ENCODE data around the gene HDAC9.

Gene HDAC9

DNA sequence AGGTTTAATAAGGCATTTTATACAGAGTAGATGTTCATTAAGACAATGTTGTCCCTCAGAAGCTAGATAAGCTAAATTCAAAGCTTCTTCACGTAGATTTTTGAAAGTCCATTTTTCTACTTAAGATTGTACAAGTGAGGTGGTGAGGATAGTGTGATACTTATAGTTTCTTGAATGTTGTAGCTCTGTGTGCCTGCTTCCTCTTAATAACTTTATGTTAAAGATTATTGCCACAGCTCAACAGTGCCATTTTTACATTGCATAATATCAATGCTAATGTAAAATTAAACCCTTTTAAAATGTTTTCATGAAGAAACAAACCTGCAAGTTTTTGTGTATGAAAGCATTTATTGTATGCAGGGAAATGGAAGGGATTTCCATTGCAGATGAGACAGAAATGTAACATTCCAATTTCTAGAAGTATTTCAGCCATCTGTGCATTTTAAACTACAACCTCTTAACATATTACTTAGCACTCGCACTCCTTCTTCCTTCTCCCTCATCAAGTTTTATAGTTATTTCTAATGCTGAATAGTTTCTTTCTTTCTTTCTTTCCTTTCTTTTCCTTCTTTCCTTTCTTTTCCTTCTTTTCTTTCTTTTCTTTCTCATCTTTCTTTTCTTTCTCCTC lies 409.9 kb downstream of the HDAC9 start:
- Histone ChIP-seq H3K4me1 (ENCODE audit: insufficient read depth, low read length) (no peaks in the 10 kb centered on the region), H3K9ac (ENCODE audit: low read depth, low read length) (no peak overlapping the region), H3K36me3 (ENCODE audit: insufficient read depth, low read length) (no peaks in the 10 kb centered on the region), H3K9me3 (ENCODE audit: control insufficient read depth, insufficient read depth, low read length) (no peaks in the 10 kb centered on the region)

DNA sequence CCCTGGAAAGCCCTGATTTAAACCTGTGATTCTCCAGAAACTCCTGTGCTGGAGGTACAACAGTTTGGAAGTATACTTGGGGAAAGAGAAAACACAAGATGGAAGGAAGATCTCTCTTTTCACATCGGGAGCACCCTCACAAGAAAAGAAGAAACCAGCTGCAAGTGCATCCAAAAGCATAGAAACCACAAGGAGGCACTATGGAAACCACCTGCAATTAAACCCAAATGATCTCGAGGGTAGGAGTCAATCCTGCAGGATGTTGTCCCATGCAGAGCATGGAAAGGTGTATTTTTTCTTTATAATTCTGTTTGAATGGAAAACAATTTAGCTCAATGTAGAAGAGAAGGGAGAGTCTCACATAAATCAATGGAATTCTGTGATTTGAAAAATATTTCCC lies 411.4 kb downstream of the HDAC9 start:
- H3K9ac ChIP-seq (ENCODE audit: low read depth, low read length) = no peak overlapping the region
- no peaks in the 10 kb centered on the region for H3K9me3 ChIP-seq (ENCODE audit: control insufficient read depth, insufficient read depth, low read length)
- no peaks in the 10 kb centered on the region for H3K4me1 ChIP-seq (ENCODE audit: insufficient read depth, low read length)
- no peaks in the 10 kb centered on the region for H3K36me3 ChIP-seq (ENCODE audit: insufficient read depth, low read length)

DNA sequence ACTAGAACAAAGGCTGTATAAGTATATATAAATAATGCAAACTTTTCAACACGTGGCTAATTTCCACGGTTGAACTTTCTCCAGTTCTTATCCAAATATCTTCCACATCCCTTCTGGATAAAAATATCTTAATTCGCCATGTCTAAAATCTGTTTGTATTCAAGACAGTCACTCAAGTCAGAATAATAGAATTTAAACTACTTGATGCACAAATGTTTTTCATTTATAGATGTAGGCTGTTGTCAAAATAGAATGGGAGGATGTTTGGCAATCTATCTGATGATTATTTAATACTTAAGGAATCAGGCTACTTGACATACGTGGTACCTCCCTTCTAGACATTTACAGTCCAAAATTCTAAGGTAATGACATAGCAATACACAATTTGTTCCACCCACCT lies 417.6 kb downstream of the HDAC9 start:
- H3K36me3 ChIP-seq (ENCODE audit: insufficient read depth, low read length) = no peaks in the 10 kb centered on the region
- H3K4me1 ChIP-seq (ENCODE audit: insufficient read depth, low read length) = peaks cover 11% of the 10 kb centered on the region
- no peaks in the 10 kb centered on the region for H3K9me3 ChIP-seq (ENCODE audit: control insufficient read depth, insufficient read depth, low read length)
- no peak overlapping the region for H3K9ac ChIP-seq (ENCODE audit: low read depth, low read length)

DNA sequence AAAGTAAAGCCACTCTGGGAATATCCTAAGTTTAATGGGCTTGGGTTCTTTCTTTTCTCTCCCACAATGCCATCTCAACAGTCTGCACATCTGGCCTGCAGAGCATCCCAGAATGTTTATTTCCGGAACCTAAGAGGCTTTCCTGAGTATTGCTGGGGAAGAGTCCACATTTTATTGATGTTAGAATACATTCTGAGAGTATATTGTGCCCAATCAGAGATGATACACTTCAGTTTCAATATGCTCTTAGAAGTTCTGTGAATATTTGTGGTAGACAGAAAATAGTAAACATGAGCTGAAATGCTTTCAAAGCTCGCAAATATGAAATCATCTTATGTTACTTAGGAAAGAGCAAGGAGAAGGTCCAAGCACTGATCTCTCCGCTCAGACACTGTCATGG lies 421.3 kb downstream of the HDAC9 start:
- Histone ChIP-seq H3K4me1 (ENCODE audit: insufficient read depth, low read length) (peaks cover 11% of the 10 kb centered on the region), H3K9ac (ENCODE audit: low read depth, low read length) (no peak overlapping the region), H3K36me3 (ENCODE audit: insufficient read depth, low read length) (no peaks in the 10 kb centered on the region), H3K9me3 (ENCODE audit: control insufficient read depth, insufficient read depth, low read length) (no peaks in the 10 kb centered on the region)

DNA sequence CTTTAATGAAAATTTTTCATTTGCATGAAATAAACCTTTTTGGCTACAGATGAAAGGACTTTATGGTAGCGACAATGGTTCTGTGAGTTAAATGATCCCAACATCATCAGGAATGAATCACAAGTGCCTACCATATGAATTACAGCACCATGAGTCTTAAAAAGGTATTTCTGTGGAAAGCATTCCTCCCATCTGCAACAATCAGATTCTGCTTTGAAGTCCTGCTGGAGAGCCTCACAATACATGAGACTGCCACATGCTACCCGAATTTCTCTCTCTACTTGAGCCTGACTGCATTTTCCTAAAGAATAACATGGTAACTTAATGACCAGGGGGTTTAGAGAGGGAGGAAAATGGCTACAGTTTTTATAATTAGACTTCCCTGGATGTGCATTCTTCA lies 431.6 kb downstream of the HDAC9 start:
- peaks cover 6% of the 10 kb centered on the region; the same call in 1 of the 2 replicates for H3K4me1 ChIP-seq (ENCODE audit: insufficient read depth, low read length)
- no peaks in the 10 kb centered on the region for H3K9me3 ChIP-seq (ENCODE audit: control insufficient read depth, insufficient read depth, low read length)
- no peaks in the 10 kb centered on the region for H3K36me3 ChIP-seq (ENCODE audit: insufficient read depth, low read length)
- no peak overlapping the region for H3K9ac ChIP-seq (ENCODE audit: low read depth, low read length)

DNA sequence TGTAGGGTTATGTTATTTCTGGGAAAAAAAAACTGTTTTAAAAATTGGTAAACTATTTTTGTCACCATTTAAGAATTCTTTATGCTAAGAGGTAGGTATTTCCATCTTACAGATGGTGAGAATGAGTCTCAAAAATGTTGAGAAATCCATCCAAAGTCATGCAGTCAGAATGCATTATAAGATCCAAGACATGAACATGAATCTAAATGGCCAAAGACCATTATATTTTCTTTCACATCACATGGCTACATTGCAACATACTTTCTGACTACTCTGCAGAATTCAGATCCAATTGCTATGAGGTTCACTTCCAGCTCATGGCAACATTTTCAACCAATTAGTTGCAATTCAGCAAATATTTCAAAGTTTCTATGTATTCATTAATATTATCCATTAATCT lies 440.7 kb downstream of the HDAC9 start:
- Histone ChIP-seq H3K36me3 (ENCODE audit: insufficient read depth, low read length) (no peaks in the 10 kb centered on the region), H3K4me1 (ENCODE audit: insufficient read depth, low read length) (peaks cover 32% of the 10 kb centered on the region), H3K9me3 (ENCODE audit: control insufficient read depth, insufficient read depth, low read length) (no peaks in the 10 kb centered on the region), H3K9ac (ENCODE audit: low read depth, low read length) (no peak overlapping the region)

DNA sequence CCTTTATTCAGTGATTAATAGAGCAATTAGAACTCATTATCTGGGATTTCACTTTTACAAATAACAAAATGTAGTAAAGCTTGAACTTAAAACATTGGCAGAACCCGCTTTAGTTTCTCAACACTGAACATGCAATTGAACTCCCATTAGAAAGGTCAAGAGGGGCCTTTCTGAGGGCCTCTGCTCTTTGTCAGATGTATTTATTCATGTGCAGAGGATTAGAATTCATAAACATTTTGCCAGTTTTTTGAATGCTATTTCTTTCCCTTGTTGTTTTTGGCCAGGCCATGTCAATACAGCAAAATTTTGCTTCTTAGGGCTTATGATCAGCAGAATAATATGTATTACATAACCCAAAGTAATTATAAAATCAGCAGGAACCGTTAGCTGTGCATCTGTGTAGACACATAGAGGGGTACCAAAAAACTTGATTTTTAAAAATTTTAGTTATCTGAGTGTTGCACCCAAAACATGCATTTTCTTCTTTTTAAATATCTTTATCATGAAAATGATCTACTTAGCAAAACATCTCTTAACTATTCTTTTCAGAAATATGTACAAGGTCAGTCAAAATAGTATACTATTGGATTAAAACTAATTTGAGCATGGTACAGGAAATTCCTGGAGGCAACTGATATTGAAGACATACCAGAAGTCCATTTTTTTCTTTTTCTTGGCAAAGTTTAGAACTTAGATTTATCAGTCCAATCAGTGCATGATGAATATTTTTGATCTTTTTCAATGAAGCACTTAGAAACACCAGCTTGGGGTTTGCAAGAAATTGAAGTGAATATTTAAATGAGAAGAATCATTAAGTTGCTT lies 444.4 kb downstream of the HDAC9 start:
- Histone ChIP-seq H3K36me3 (ENCODE audit: insufficient read depth, low read length) (no peaks in the 10 kb centered on the region), H3K9me3 (ENCODE audit: control insufficient read depth, insufficient read depth, low read length) (no peaks in the 10 kb centered on the region), H3K9ac (ENCODE audit: low read depth, low read length) (no peak overlapping the region), H3K4me1 (ENCODE audit: insufficient read depth, low read length) (peaks cover 35% of the 10 kb centered on the region)

DNA sequence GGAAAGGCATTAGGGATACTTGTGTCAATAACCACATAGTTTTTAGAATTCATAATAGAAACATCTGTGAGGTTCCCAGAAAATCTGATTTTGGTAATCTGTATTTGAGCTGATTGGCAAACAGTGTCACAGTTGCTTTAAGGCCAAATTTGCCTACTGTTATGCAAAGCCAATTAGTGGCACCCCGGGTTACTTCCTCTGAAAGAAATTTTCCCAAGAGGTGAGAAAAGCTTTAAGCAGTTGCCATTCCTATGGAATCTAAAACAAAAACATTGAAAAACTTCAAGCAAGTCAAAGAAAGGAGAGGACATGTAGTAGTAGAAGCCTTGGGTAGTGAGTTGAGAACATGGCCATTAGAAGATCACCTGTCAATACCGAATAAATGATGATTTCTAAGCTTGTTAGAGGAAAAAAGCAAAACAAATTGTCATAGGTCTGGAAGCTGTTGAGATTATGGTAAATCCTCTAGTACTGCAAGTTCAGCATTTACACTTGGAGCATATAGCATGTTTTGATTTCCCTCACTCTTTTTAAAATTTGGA lies 445.1 kb downstream of the HDAC9 start:
- Histone ChIP-seq H3K36me3 (ENCODE audit: insufficient read depth, low read length) (no peaks in the 10 kb centered on the region), H3K9me3 (ENCODE audit: control insufficient read depth, insufficient read depth, low read length) (no peaks in the 10 kb centered on the region), H3K9ac (ENCODE audit: low read depth, low read length) (no peak overlapping the region), H3K4me1 (ENCODE audit: insufficient read depth, low read length) (peaks cover 35% of the 10 kb centered on the region)

DNA sequence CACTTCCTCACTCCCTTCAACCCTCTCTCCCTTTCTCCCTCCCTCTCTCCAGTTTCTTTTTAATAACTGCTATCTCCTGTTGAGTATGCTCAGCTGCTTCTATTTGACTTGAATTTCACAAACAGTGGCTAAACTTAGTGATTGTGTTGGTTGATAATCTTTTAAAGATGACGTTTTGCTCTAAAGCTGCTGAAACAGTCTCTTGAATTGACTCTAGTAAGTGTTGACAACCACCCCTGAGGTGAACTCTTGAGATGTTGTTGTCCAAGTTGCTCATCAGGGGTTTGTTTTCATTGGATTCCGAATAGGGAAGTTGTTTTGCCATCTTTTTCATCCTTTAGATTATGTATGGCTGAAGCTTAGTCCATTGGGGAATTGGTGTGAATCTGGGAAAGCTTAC lies 445.7 kb downstream of the HDAC9 start:
- Histone ChIP-seq H3K36me3 (ENCODE audit: insufficient read depth, low read length) (no peaks in the 10 kb centered on the region), H3K4me1 (ENCODE audit: insufficient read depth, low read length) (peaks cover 35% of the 10 kb centered on the region), H3K9me3 (ENCODE audit: control insufficient read depth, insufficient read depth, low read length) (no peaks in the 10 kb centered on the region), H3K9ac (ENCODE audit: low read depth, low read length) (no peak overlapping the region)

DNA sequence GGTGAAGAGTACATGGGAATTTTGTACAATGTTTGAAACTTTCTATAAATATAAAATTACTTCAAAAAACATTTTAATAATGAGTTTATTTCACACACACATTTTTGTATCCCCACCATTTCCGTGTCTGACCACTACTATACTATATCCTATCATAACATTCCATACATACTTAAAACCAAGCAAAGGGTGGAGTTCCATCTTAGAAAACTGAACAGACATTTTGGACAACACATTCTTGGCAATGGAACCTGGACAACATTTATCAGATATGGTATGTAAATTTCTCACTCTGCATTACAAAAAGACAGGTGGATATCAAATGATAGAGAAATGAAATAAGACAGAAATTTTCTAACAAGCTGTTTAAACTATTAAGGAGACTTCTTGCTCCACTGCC lies 453.0 kb downstream of the HDAC9 start:
- H3K4me1 ChIP-seq (ENCODE audit: insufficient read depth, low read length) = no peaks in the 10 kb centered on the region
- H3K9ac ChIP-seq (ENCODE audit: low read depth, low read length) = no peak overlapping the region
- H3K9me3 ChIP-seq (ENCODE audit: control insufficient read depth, insufficient read depth, low read length) = no peaks in the 10 kb centered on the region
- no peaks in the 10 kb centered on the region for H3K36me3 ChIP-seq (ENCODE audit: insufficient read depth, low read length)

DNA sequence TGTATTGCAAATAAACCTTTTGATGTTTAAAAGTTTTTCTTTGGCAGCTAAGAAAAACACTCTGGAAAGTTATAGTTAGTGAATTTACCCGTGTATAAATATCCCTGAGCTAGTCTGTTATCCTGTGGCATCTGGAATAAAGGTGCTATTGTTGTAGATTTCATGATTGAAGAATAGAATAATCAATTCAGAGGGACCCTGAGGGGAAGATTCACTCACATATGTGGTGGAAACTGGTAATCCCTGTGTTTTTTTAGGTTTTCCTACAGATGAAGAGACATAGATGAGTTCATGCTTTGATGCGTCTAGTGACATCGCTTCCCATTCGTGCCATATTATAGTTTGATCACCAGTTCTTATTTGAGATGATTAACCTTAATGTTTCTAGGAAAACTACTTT lies 457.3 kb downstream of the HDAC9 start:
- Histone ChIP-seq H3K9me3 (ENCODE audit: control insufficient read depth, insufficient read depth, low read length) (no peaks in the 10 kb centered on the region; the same call in 1 of the 2 replicates), H3K36me3 (ENCODE audit: insufficient read depth, low read length) (no peaks in the 10 kb centered on the region), H3K9ac (ENCODE audit: low read depth, low read length) (no peak overlapping the region), H3K4me1 (ENCODE audit: insufficient read depth, low read length) (no peaks in the 10 kb centered on the region)

DNA sequence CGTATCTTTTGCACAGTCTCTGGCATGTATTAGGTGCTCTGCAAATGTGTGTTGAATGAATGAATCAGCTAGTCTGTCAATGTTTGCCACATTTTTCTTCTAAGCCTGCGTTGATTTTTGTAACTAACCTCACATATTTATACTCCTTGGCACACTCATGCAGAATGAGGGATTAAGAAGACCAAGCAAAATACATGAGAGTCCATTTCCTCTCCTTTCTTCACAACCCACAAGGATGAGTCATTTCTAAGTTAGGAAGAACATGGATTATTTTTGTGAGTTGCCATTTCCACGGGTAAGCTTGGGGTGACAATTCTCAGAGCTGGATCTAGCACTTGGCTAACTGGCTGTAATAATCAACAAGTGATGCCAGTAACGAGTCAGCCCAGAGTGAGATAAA lies 463.1 kb downstream of the HDAC9 start:
- no peaks in the 10 kb centered on the region for H3K36me3 ChIP-seq (ENCODE audit: insufficient read depth, low read length)
- H3K9me3 ChIP-seq (ENCODE audit: control insufficient read depth, insufficient read depth, low read length) = no peaks in the 10 kb centered on the region; the same call in 1 of the 2 replicates
- H3K4me1 ChIP-seq (ENCODE audit: insufficient read depth, low read length) = no peaks in the 10 kb centered on the region
- no peak overlapping the region for H3K9ac ChIP-seq (ENCODE audit: low read depth, low read length)

DNA sequence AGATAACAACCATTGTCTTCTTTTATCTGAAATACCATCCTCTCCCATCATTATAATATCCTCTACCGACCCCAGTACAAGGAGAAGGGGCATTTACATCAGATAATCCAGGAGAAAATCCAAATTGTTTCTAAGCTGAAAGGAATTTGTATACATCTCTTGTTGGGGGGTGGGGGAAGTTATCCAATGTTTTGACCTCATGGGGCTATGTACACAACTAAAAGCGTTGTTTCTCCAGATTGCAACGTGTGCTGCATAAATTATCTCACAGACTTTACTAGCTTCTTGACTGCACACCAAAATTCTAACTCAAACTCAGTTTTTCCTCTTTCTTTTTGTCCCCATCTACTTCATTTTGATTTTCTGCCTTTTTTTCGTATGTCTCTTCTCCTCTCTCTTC lies 465.2 kb downstream of the HDAC9 start:
- no peaks in the 10 kb centered on the region for H3K4me1 ChIP-seq (ENCODE audit: insufficient read depth, low read length)
- H3K36me3 ChIP-seq (ENCODE audit: insufficient read depth, low read length) = no peaks in the 10 kb centered on the region
- no peak overlapping the region for H3K9ac ChIP-seq (ENCODE audit: low read depth, low read length)
- H3K9me3 ChIP-seq (ENCODE audit: control insufficient read depth, insufficient read depth, low read length) = no peaks in the 10 kb centered on the region; the same call in 1 of the 2 replicates

DNA sequence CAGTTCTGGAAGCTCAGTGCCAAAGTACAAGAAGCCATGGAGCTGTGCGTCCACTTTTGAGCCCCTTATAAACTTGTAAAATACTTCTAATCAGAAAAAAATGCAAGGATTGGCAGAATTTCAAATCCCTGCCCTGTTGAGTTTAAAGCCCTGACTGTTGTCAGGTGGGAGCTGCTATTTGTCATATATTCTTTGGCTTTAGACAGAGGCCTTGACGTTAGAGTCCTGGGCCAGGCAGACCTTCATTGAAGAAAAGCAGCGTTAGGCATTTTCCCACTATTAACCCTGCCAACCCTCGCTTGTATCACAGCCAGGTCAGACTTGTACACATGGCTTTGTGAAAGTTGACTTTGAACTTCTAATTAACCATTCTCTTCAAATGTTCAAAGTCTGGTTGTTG lies 466.5 kb downstream of the HDAC9 start:
- Histone ChIP-seq H3K9ac (ENCODE audit: low read depth, low read length) (no peak overlapping the region), H3K4me1 (ENCODE audit: insufficient read depth, low read length) (no peaks in the 10 kb centered on the region), H3K36me3 (ENCODE audit: insufficient read depth, low read length) (no peaks in the 10 kb centered on the region), H3K9me3 (ENCODE audit: control insufficient read depth, insufficient read depth, low read length) (no peaks in the 10 kb centered on the region; the same call in 1 of the 2 replicates)

DNA sequence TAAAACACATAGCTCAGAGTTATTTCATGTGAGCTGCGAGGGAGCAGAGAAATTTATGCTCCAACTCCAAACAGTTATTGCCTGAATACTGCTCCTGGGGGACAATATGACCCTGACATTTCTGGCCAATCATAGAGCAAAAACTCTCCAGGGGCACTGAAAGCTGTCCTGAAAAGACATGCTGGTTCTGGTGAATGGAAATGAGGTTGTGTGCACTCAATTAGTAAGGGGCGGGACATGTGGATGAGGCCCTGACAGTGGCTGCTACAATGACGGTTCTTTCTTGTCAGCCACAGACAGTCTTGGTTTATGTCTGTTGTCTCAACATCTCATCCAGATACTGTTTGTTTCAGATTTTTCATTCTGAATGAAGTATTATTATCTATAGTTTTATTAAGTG lies 470.1 kb downstream of the HDAC9 start:
- Histone ChIP-seq H3K9me3 (ENCODE audit: control insufficient read depth, insufficient read depth, low read length) (no peaks in the 10 kb centered on the region), H3K36me3 (ENCODE audit: insufficient read depth, low read length) (no peaks in the 10 kb centered on the region), H3K9ac (ENCODE audit: low read depth, low read length) (no peak overlapping the region), H3K4me1 (ENCODE audit: insufficient read depth, low read length) (no peaks in the 10 kb centered on the region)
